ENCODE data around the gene THADA. TPM values are rescaled to one million over a fixed set of nuclear protein-coding genes. Genes with fewer than 3 reads are reported as not detected.

Gene THADA
- total and polyA plus RNA-seq, 2 experiments from 2014 or later: 10.8 to 18.8 TPM

GRCh38 chr2:43254331-43254730 lies 341.5 kb downstream of the THADA start:
- H3K36me3 ChIP-seq (replicated peaks; ENCODE audit: insufficient read depth, low read depth): no peaks in the 10 kb centered on the region
- no peaks in the 10 kb centered on the region for H3K9me3 ChIP-seq (ENCODE audit: low read depth)
- H3K4me3 ChIP-seq: no peak overlapping the region
- H3K4me1 ChIP-seq (ENCODE audit: insufficient read depth): peaks cover 27% of the 10 kb centered on the region
- no peak overlapping the region for H3K4me2 ChIP-seq
- no peaks in the 10 kb centered on the region for H3K27me3 ChIP-seq
- WGBS (ENCODE audit: low lambda C conversion rate, missing lambda C conversion rate): 87% methylated on average over 5 of the region's 5 CpGs
- no peaks in the 10 kb centered on the region for H4K20me1 ChIP-seq (ENCODE audit: insufficient read depth, poor library complexity, severe bottlenecking)
- H3K9me2 ChIP-seq (replicated peaks; ENCODE audit: insufficient read depth): no peaks in the 10 kb centered on the region
- H2AFZ ChIP-seq: no peak overlapping the region
- H3K79me2 ChIP-seq: no peaks in the 10 kb centered on the region
- H3K27ac ChIP-seq: peak overlapping the region; percentile 62
- DNase-seq (ENCODE audit: low spot score): no peak
- TF ChIP-seq EZH2 (IDR thresholded peaks at IDR 0.05; ENCODE audit: borderline replicate concordance): no peak
- no peak for TF ChIP-seq EZH2phosphoT487 (IDR thresholded peaks at IDR 0.05; ENCODE audit: low read depth, severe bottlenecking, unreplicated experiment)
- no peak for TF ChIP-seq CTCF (IDR thresholded peaks at IDR 0.05; ENCODE audit: poor library complexity)

GRCh38 chr2:43251171-43251731 lies 344.6 kb downstream of the THADA start:
- Histone ChIP-seq H3K27me3 (no peaks in the 10 kb centered on the region), H3K4me1 (ENCODE audit: insufficient read depth) (peaks cover 27% of the 10 kb centered on the region), H3K79me2 (no peaks in the 10 kb centered on the region), H3K27ac (peak overlapping the region; percentile 92), H3K36me3 (replicated peaks; ENCODE audit: insufficient read depth, low read depth) (no peaks in the 10 kb centered on the region), H4K20me1 (ENCODE audit: insufficient read depth, poor library complexity, severe bottlenecking) (no peaks in the 10 kb centered on the region), H3K9me3 (ENCODE audit: low read depth) (no peaks in the 10 kb centered on the region), H3K9me2 (replicated peaks; ENCODE audit: insufficient read depth) (no peaks in the 10 kb centered on the region), H2AFZ (no peak overlapping the region), H3K4me2 (peak overlapping the region; percentile 35), H3K4me3 (no peak overlapping the region)
- 39% methylated on average over 5 of the region's 5 CpGs for WGBS (ENCODE audit: low lambda C conversion rate, missing lambda C conversion rate)
- DNase-seq (ENCODE audit: low spot score): peak; percentile 76
- no peak for TF ChIP-seq EZH2phosphoT487 (IDR thresholded peaks at IDR 0.05; ENCODE audit: low read depth, severe bottlenecking, unreplicated experiment)
- TF ChIP-seq CTCF (IDR thresholded peaks at IDR 0.05; ENCODE audit: poor library complexity): no peak

- Histone ChIP-seq H3K36me3 (replicated peaks; ENCODE audit: insufficient read depth, low read depth) (no peaks in the 10 kb centered on the region), H3K27ac (peak overlapping the region; percentile 92), H3K79me2 (no peaks in the 10 kb centered on the region), H3K9me2 (replicated peaks; ENCODE audit: insufficient read depth) (no peaks in the 10 kb centered on the region), H3K27me3 (no peaks in the 10 kb centered on the region), H3K4me2 (no peak overlapping the region), H3K9me3 (ENCODE audit: low read depth) (no peaks in the 10 kb centered on the region), H3K4me3 (no peak overlapping the region), H2AFZ (no peak overlapping the region), H4K20me1 (ENCODE audit: insufficient read depth, poor library complexity, severe bottlenecking) (no peaks in the 10 kb centered on the region), H3K4me1 (ENCODE audit: insufficient read depth) (peaks cover 16% of the 10 kb centered on the region)
- WGBS (ENCODE audit: low lambda C conversion rate, missing lambda C conversion rate): 87% methylated on average over 2 of the region's 2 CpGs
- no peak for TF ChIP-seq EZH2phosphoT487 (IDR thresholded peaks at IDR 0.05; ENCODE audit: low read depth, severe bottlenecking, unreplicated experiment)
- no peak for TF ChIP-seq EZH2 (IDR thresholded peaks at IDR 0.05; ENCODE audit: borderline replicate concordance)
- no peak for TF ChIP-seq CTCF (IDR thresholded peaks at IDR 0.05; ENCODE audit: poor library complexity)
- no peak for DNase-seq (ENCODE audit: low spot score)
Measured at GRCh38 chr2:43250015-43250414, 345.8 kb downstream of the THADA start.

Measured in hepatocyte (in vitro differentiated cells).